Smooth muscle cell of the coronary artery (primary cell): ENCODE data around the gene B3GAT2. TPM values are rescaled to one million over a fixed set of nuclear protein-coding genes. Genes with fewer than 3 reads are reported as not detected.

Experiments
- total RNA-seq: library from RNA; depleted of rRNA; stranded (reverse); fragments of >200 nt; gene quantifications from 2 replicates; pipeline ENCODE4 v1.2.3, GENCODE V29; 2014; ENCODE audit warnings: low replicate concordance

The B3GAT2 gene, protein sequence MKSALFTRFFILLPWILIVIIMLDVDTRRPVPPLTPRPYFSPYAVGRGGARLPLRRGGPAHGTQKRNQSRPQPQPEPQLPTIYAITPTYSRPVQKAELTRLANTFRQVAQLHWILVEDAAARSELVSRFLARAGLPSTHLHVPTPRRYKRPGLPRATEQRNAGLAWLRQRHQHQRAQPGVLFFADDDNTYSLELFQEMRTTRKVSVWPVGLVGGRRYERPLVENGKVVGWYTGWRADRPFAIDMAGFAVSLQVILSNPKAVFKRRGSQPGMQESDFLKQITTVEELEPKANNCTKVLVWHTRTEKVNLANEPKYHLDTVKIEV
- not detected in 2 replicates for total RNA-seq

DNA sequence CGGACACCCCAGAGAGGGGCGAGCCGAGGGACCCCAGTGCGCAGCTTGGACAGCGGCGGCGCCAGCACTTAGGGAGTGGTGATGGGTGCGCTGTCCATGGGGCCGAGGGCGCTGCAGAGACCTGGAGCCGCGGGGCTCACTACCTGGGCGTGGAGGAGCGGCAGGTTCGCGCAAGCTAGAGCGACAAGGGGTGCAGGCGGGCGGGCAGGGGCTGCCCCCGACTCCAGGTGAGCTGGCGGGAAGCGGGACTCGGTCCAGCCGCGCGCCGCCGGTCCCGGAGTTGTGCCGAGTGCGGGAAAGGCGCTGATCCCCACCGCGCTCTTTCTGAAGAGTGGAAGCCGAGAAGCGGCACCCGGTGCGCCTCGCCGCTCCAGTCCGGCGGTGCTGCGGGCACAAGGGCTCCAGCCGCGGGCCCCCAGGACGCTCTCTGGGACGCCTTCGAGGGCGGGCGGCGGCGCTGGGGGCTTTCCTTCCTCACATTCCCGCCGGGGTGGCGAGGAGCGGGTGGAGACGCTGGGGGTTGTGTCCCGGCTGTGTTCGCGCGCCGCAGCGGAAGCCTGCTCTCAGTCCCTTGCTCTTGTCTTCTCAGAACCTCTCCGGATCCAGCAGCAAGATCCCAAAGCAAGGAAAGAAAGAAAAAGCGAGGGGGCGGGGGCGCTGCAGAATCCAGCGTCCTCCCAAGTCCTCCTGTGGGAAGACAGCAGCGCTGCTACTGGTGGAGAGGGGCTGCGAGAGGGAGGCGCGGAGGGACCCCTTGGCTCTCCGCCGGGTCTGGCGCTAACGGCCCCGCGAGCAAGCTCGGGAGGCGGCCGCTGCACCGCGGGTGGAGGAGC is at the start of gene B3GAT2:
Gene B3GAT2, minus strand, starts transcription at position 610 of the 833 bp plus-strand sequence. CDS start 631 bp downstream, outside the sequence.

